Measurements from ENCODE around the gene NEURL4. TPM values are rescaled to one million over a fixed set of nuclear protein-coding genes. Genes with fewer than 3 reads are reported as not detected.

Gene NEURL4
- total RNA-seq, 1 experiment from 2014 or later, result 21.4 TPM

DNA sequence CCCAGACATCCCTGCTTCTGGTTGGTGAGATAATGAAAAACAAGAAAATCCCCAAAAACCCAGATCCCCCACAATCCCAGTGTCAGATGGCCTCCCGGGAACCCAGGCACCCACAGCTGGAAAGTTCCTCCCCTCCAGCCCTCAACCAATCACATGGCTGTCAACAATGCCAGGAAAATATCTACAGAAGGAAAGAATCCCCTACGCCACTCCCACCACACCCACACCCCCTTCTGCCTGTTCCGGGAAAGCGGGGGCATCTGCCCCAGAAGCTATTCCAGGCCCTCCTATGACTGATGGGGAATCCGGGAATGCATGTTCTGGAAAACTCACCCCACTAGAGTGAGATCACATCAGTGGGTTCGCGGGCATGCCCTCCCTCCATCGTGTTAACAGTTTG lies 27.6 kb upstream of the NEURL4 start:
- Histone ChIP-seq H3K27me3 (ENCODE audit: low read length) (no peaks in the 10 kb centered on the region), H3K9me3 (ENCODE audit: low read length) (no peaks in the 10 kb centered on the region), H3K9me2 (replicated peaks; ENCODE audit: low read length) (no peaks in the 10 kb centered on the region), H3K36me3 (ENCODE audit: low read depth, low read length) (no peaks in the 10 kb centered on the region), H2AFZ (ENCODE audit: low read length) (no peak overlapping the region), H3K4me1 (ENCODE audit: insufficient read depth, low read length) (peaks cover 24% of the 10 kb centered on the region; the same call in 1 of the 2 replicates), H3K9ac (ENCODE audit: low read length) (no peak overlapping the region), H3K4me2 (ENCODE audit: low read length) (no peak overlapping the region), H3K27ac (ENCODE audit: low read length) (no peak overlapping the region), H4K20me1 (ENCODE audit: low read length) (no peaks in the 10 kb centered on the region), H3K4me3 (ENCODE audit: low read length) (no peak overlapping the region), H3F3A (ENCODE audit: low read length, unreplicated experiment) (peaks cover 3% of the 10 kb centered on the region), H3K79me2 (ENCODE audit: low read length) (peaks cover 26% of the 10 kb centered on the region)
- TF ChIP-seq CTCF (conservative IDR thresholded peaks at IDR 0.05; ENCODE audit: low read depth, low read length), result no peak
- TF ChIP-seq EZH2 (IDR thresholded peaks at IDR 0.05; ENCODE audit: low read length, unreplicated experiment), result no peak
- no peak for TF ChIP-seq EZH2phosphoT487 (IDR thresholded peaks at IDR 0.05; ENCODE audit: borderline replicate concordance, low read length)
- DNase-seq, result no peak
- no TSS peak for BruUV-seq (replicated peaks)
- intact Hi-C loops (cut with micrococcal nuclease), result no loop called here
- ATAC-seq, result no peak
- POLR2A ChIA-PET (ENCODE audit: unreplicated experiment), result no interaction called here
- CTCF ChIA-PET, result no interaction called here

- DNase-seq, result peak; percentile 83
These were observed 27.0 kb upstream of the NEURL4 start for GRCh38 chr17:7356072-7356549.

More at GRCh38 chr17:7356072-7356549, 27.0 kb upstream of the NEURL4 start:
- ATAC-seq, result peak; percentile 35
- Histone ChIP-seq H3K9me3 (ENCODE audit: low read length) (no peaks in the 10 kb centered on the region), H3K27me3 (ENCODE audit: low read length) (no peaks in the 10 kb centered on the region), H3K36me3 (ENCODE audit: low read depth, low read length) (no peaks in the 10 kb centered on the region), H3K4me3 (ENCODE audit: low read length) (no peak overlapping the region), H2AFZ (ENCODE audit: low read length) (0 out of 2 replicates have a peak overlapping the region, but pooled peaks have one; percentile 53), H4K20me1 (ENCODE audit: low read length) (no peaks in the 10 kb centered on the region), H3K4me1 (ENCODE audit: insufficient read depth, low read length) (peaks cover 24% of the 10 kb centered on the region; the same call in 1 of the 2 replicates), H3K79me2 (ENCODE audit: low read length) (peaks cover 29% of the 10 kb centered on the region), H3K4me2 (ENCODE audit: low read length) (peak overlapping the region; percentile 47; the same call in 1 of the 2 replicates), H3F3A (ENCODE audit: low read length, unreplicated experiment) (peaks cover 3% of the 10 kb centered on the region), H3K9me2 (replicated peaks; ENCODE audit: low read length) (no peaks in the 10 kb centered on the region), H3K9ac (ENCODE audit: low read length) (no peak overlapping the region), H3K27ac (ENCODE audit: low read length) (no peak overlapping the region)
- no peak for TF ChIP-seq EZH2phosphoT487 (IDR thresholded peaks at IDR 0.05; ENCODE audit: borderline replicate concordance, low read length)
- peak; percentile 80 for TF ChIP-seq CTCF (conservative IDR thresholded peaks at IDR 0.05; ENCODE audit: low read depth, low read length)
- TF ChIP-seq EZH2 (IDR thresholded peaks at IDR 0.05; ENCODE audit: low read length, unreplicated experiment), result no peak
- intact Hi-C loops (cut with micrococcal nuclease), result no loop called here
- no TSS peak for BruUV-seq (replicated peaks)
- POLR2A ChIA-PET (ENCODE audit: unreplicated experiment), result no interaction called here
- CTCF ChIA-PET, result interaction anchor here (0.6 to 1.0 kb wide), 4 partner anchors 48 to 366 kb away, joined by 3 to 6 read pairs (median 3); partner anchors contain the start of gene TMEM256
